ENCODE data around the gene METTL22.

DNA sequence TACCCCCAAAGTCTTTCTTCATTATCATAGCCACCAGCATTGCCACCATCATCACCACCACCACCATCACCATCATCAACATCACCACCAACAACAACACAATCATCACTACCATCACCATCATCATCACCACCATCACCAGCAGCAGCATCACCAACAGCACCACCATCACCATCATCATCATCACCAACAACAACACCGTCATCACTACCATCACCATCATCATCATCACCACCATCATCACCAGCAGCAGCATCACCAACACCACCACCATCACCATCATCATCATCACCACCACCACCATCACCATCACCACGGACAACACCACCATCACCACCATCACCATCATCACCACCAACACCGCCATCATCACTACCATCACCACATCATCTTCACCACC, 30.7 kb upstream of the METTL22 start:
- TF ChIP-seq, protein P1, sequence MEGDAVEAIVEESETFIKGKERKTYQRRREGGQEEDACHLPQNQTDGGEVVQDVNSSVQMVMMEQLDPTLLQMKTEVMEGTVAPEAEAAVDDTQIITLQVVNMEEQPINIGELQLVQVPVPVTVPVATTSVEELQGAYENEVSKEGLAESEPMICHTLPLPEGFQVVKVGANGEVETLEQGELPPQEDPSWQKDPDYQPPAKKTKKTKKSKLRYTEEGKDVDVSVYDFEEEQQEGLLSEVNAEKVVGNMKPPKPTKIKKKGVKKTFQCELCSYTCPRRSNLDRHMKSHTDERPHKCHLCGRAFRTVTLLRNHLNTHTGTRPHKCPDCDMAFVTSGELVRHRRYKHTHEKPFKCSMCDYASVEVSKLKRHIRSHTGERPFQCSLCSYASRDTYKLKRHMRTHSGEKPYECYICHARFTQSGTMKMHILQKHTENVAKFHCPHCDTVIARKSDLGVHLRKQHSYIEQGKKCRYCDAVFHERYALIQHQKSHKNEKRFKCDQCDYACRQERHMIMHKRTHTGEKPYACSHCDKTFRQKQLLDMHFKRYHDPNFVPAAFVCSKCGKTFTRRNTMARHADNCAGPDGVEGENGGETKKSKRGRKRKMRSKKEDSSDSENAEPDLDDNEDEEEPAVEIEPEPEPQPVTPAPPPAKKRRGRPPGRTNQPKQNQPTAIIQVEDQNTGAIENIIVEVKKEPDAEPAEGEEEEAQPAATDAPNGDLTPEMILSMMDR (IDR thresholded peaks at IDR 0.05; ENCODE audit: poor library complexity, severe bottlenecking) = no peak
- TF ChIP-seq EP300 (conservative IDR thresholded peaks at IDR 0.05; ENCODE audit: poor library complexity, severe bottlenecking) = no peak
- no peak for TF ChIP-seq POLR2AphosphoS5 (IDR thresholded peaks at IDR 0.05)
- no peak for TF ChIP-seq TAF1 (IDR thresholded peaks at IDR 0.05; ENCODE audit: low read depth)
- TF ChIP-seq RAD21 (conservative IDR thresholded peaks at IDR 0.05) = no peak
